HG02610 (cell line): ENCODE data around the gene ZHX3.

Experiments
- ATAC-seq: cut with Tn5 transposase; IDR thresholded peaks from one replicate; pipeline ENCODE4 v1.9.1; 2021; ENCODE audit warnings: mild to moderate bottlenecking, moderate library complexity; ENCODE audit not compliant: unreplicated experiment

The ZHX3 gene

GRCh38 chr20:41353530-41353929 is 36.0 kb upstream of the ZHX3 start:
- ATAC-seq = no peak

GRCh38 chr20:41352666-41353065 is 35.1 kb upstream of the ZHX3 start:
- no peak for ATAC-seq

- no peak for ATAC-seq
Measured at GRCh38 chr20:41352106-41352505, 34.6 kb upstream of the ZHX3 start.

- no peak for ATAC-seq
Measured at GRCh38 chr20:41350408-41350962, 33.0 kb upstream of the ZHX3 start.

GRCh38 chr20:41349943-41350342 is 32.4 kb upstream of the ZHX3 start:
- no peak for ATAC-seq

- ATAC-seq = no peak
Measured at GRCh38 chr20:41349266-41349665, 31.7 kb upstream of the ZHX3 start.

GRCh38 chr20:41348430-41349172 is 31.1 kb upstream of the ZHX3 start:
- ATAC-seq = no peak

- ATAC-seq = no peak
Measured at GRCh38 chr20:41347523-41348429, 30.2 kb upstream of the ZHX3 start.

GRCh38 chr20:41345729-41346067 is 28.2 kb upstream of the ZHX3 start:
- ATAC-seq = no peak

- no peak for ATAC-seq
Measured at GRCh38 chr20:41344938-41345728, 27.6 kb upstream of the ZHX3 start.

GRCh38 chr20:41344477-41344876 is 26.9 kb upstream of the ZHX3 start:
- no peak for ATAC-seq

GRCh38 chr20:41342474-41343464 is 25.2 kb upstream of the ZHX3 start:
- no peak for ATAC-seq

GRCh38 chr20:41340327-41341055 is 23.0 kb upstream of the ZHX3 start, which contains the start of gene LPIN3:
Gene LPIN3, plus strand, starts transcription at chr20:41340821. Its CDS starts 4,983 bp downstream, at chr20:41345804.
- peak; percentile 14 for ATAC-seq

- ATAC-seq = peak; percentile 60
Measured at GRCh38 chr20:41339957-41340326, 22.4 kb upstream of the ZHX3 start.

GRCh38 chr20:41336711-41337492 is 19.4 kb upstream of the ZHX3 start:
- ATAC-seq = no peak

- ATAC-seq = no peak
Measured at GRCh38 chr20:41335591-41335990, 18.1 kb upstream of the ZHX3 start.

- ATAC-seq = no peak
Measured at GRCh38 chr20:41334443-41335421, 17.2 kb upstream of the ZHX3 start.
